GM18858 (cell line): ENCODE measurements around the gene KRT2.
"Not testable (repeated sequence)": the region's sequence is repeated elsewhere in the genome, so short reads cannot be mapped to it uniquely, and the experiment has no call there.

ENCODE experiments used
- ATAC-seq: cut with Tn5 transposase; IDR thresholded peaks from one replicate; pipeline ENCODE4 v1.9.1; 2021; ENCODE audit not compliant: unreplicated experiment

KRT2 gene

GRCh38 chr12:52685406-52685890, 33.4 kb upstream of the KRT2 start:
- no peak for ATAC-seq

DNA sequence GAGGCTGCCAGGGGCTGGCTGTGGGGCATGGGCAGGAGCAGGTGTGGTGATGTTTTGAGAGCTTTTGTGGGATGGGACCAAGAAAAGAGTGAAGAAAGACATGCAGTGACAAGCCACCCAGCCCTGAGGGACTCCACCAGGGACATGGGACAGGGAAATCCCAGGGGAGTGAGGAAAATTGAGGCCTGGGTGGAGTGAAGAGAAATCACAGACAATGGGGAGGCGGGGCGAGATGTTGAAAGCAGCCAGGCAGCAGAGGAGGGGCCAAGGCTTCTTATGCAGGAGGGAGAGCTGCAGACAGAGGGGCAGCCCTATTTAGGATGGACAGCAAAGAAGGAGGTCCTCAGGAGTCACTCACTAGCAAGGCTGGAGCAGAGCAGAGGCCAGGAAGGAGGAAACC, 32.4 kb upstream of the KRT2 start:
- ATAC-seq, result no peak

DNA sequence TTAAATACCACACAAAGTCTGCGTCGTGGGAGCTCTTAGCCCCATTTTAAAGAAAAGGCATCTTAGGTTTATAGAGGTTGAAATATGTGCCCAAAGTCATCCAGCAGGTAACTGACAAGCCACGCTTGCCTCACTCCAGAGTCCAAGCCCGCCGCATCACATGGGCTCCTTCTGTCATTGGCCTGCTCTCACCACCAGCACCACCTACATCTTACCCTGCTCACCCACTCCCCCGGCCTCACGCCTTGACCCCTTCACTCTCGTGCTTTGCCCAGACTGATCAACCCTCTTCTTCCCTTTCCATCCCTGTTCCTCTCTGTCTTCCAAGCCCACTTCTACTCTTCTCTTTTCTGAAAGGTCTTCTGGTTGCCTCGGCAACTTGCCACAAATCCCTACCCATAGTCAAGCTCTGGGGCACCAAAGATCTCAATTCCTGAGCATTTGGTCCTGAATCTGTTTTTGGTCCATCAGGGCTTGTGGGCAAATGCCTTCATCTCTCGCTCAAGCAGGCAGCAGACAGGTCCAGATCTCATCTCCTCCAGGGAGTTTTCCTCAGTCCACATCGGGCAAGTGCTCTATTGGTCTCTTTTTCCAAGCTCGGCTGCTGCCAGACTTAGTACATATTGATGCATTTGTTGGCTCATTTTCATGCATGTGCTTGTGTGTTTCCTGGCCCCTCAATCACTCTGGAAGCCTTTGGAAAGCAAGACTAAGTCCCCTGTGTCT, 31.7 kb upstream of the KRT2 start:
- ATAC-seq, result no peak

DNA sequence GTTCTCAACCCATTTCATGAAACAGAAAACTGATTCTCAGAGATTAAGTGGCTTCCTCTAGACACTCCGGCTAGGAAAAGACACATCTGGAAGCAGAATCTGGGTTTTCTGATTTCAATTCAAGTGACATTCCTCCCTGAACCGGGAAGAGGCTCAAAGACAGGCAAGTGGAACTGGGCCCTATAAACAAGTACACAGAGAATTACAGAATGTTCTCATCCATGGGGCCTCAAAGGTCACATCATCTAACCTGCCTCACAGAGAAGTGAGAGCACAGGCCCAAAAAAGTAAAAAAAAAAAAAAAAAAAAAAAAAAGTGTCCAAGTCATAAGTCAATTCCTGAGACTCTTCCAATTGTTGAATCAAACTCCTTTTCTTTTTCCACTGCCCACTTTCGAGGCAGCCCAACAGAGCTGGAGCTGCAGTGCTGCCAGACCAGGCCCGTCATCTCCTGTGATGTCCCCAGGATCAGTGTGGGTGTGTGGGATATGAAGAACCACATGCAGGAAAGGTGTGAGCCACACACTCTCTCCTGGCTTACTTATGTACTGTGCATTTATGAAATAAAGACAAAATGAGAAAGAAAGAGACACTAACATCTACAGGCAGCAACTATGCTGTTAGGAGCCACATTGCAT, 31.0 kb upstream of the KRT2 start:
- ATAC-seq, result no peak

DNA sequence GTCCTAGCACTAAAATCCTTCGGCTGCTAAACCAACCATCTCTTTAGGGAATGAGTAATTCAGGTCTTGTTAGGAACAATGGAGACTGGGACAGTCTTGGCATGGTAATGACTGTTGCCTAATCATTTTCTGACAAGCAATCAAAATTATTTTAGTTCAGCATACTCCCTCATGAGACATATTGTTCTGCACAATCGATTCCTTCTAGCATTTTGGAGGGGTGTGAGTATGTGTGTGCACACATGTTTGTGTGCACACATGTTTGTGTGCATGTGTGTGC, 30.3 kb upstream of the KRT2 start:
- no peak for ATAC-seq

DNA sequence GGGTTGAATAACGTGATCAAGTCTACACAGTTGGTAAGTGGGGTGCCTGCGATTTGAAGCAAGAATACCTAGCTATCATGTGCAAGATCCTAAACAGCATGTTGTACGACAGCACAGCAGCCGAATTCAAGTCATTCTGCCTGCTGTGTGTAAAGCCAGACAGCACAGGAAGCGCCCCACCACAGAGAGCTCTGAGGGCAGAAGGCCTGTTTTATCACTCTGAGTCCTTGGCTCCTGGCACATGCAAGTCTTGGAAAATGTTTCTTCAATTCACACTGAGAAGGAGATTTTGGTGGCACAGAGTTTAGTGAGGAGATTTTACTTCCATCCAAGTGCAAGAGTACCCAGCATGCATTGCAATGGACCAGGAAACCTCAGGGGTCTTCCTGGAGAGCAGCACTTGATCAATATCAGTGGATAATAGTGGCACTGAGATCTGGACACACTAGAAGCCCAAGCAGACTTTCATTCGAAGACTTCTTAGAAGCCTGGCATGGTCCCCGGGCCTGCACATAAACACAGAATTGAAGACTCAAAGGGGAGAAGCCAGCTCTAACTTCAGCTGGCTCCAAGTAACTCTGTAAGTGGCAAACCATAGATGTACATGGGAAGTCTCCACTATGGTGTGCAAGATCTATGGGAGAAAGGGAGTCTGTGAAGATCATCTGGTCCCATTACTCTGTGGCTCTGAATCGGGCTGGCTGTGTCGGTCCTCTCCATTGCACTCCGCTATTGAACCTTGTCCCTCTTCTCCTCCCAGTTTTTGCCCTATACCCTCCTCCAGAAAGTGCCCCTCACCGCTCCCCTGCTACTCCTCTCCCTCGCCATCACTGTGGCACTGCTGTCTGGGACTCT, 29.7 kb upstream of the KRT2 start:
- ATAC-seq, result no peak

DNA sequence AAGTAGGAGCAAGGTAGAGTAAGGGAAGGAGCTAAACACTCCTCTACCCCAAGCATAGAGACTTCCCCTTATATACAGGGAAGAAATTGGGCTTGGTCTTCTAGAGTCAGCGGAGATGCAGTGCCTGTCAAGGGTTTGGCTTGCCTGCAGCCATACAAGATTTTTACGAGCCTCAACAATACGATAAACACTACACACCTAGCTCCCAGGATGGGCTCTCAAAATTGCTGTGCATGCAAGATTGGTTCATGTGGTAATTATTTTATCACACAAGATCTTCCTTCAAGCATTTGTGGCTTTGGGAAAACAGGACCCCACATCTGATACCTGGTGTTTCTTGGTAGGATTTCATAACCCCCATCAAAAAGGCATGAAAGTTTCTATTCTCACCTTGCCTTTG, 28.4 kb upstream of the KRT2 start, which contains the start of gene KRT1:
Gene KRT1, minus strand, starts transcription at position 45 of the 400 bp plus-strand sequence. CDS start 59 bp downstream, outside the sequence.
- ATAC-seq, result no peak

DNA sequence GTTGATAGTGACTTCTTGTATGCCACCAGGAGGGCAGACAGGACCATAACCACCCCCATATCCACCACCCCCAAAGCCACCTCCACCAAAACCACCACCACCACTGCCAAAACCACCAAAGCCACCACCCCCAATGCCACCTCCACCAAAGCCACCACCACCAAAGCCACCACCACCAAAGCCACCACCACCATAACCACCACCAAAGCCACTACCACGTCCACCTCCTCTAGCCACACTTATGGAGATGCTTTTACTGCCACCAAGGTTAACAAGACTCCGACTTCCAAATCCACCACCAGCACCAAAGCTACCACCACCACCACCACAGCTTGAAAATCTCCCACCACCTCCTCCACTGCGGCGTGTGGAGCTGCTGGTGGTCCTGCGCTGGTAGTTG, 27.9 kb upstream of the KRT2 start:
- ATAC-seq, result no peak

GRCh38 chr12:52677671-52678070, 25.7 kb upstream of the KRT2 start:
- ATAC-seq, result no peak

- ATAC-seq, result no peak
Observed at GRCh38 chr12:52677126-52677525, 25.1 kb upstream of the KRT2 start.

DNA sequence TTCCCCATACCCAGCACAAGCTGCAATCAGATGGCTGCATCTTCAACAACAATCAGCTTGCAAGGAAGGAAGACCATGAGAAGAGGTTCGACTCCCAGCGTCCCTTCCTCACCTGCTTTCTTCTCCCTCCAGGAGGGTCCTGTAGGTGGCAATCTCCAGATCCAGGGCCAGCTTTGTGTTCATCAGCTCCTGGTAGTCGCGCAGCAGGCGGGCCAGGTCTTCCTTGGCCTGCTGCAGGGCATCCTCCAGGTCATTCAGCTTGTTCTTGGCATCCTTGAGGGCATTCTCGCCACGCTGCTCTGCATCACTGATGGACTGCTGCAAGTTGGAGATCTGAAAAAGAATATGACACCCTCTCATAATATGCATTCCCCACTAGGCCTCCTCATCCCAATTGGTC, 24.2 kb upstream of the KRT2 start:
- no peak for ATAC-seq

DNA sequence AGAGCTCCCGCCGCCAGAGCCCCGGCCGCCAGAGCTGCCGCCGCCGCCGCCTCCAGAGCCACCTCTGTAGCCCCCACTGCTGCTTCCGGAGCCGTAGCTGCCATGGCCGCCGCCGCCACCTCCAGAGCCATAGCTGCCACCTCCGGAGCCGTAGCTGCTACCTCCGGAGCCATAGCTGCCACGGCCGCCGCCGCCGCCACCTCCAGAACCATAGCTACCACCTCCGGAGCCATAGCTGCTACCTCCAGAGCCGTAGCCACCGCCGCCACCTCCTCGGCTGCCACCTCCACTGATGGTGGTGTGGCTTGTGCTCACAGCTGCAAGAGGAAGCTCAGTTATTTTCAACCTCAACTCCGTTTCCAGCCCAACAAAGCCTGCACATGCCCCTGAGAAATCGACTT, 23.3 kb upstream of the KRT2 start:
- ATAC-seq, result no peak

DNA sequence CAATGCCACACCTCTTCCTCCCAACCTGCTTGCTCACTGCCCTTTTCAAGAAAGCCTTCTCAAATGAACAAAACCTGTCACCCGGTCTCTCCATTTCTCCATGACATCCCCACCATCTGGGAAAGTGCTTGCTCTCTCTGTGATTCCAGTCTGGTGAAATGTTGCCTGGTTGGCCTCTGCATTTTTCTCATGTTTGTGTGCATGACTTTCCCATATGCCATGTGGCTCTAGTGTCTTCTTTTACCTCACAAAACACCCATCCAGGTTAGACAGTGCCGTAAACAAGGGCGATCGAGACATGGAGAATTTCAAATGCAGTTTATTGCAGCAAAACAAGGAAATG, 22.4 kb upstream of the KRT2 start:
- no peak for ATAC-seq

DNA sequence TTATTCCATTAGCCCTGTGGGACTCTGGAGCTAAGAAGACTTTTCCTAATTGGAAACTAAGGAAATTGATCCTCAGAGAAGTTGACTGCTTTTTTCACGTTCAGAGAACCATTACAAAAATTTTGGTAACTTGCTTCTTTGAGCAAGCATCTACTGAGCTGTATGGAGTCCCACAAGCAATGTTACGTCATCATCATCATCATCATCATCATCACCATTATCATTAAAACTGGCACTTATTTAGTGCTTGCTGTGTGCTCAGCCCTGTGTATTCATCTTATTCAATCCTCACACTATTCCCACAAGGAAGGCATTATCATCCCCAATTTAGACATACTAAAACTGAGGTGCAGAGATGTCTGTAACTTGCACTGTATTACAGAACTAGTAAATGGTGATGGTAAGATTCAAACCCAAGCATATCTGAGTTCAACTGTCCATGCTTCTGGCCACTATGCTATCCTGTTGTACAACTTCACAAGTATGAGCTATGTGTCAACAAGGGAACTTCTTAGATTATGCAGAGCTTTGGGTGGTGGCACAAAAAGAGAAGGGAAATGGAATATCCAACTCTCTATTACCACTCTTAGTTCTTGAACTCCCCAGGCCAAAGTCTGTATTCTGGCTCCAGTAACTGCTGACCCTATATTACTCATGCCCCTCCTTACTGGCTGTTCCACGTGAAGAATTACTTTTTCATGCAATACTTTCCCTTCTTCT, 21.9 kb upstream of the KRT2 start:
- ATAC-seq, result no peak

DNA sequence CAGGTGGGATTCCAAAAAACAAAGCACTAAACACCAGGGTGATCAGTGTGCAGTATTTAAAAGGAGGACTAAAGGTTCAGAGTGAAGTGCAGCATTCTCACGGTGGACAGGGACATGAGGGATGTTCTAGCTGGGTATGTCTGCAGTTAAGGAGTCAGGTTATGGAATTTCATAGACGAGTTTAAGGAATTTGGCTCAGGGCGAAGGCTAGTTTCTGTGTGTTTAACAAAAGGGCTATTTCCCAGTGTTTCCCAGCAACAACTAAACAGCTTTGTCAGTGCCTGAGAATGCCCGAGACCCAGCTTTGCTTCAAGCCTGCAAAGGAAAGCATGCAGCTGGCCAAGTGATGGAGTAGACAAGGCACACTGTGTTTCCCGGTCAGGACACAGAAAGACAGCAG, 21.2 kb upstream of the KRT2 start:
- no peak for ATAC-seq

- no peak for ATAC-seq
Observed at GRCh38 chr12:52672321-52672933, 20.4 kb upstream of the KRT2 start.

DNA sequence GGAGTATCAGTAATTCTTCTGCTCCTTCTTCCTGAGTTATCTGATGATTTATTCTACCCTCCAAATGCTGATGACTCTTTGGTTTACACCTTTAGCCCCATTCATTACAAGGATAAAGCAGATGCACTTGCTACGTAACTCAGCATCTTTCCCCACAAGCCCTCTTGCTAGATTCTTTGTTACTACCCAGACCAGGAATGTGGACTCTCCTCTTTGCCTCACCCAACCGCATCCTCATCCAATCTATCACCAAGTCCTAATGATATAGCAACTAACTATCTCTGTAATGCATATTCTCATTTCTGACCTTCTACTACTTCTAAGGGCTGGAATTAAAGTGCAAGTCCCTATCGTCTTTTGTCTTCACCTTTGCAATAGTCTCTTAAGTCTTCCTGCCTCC, 18.9 kb upstream of the KRT2 start:
- ATAC-seq, result no peak

DNA sequence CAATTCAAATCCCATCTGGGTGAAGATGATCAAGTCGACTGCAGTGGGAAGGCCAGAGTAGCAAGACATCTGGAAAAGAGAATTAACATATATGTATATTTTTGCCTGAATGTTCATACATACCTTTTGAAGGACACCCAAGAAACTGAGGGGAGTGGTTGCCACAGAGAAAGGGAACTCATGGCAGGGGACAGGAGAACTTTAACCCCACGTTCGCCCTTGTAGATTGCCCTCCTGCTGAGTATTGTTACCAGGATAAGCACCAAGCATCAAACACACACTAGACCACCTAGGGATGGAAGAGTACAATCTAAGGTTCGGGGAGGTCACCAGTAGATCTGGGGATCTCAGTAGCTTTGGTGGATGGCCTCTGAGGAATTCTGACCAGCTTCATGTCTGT, 18.5 kb upstream of the KRT2 start:
- ATAC-seq, result no peak

DNA sequence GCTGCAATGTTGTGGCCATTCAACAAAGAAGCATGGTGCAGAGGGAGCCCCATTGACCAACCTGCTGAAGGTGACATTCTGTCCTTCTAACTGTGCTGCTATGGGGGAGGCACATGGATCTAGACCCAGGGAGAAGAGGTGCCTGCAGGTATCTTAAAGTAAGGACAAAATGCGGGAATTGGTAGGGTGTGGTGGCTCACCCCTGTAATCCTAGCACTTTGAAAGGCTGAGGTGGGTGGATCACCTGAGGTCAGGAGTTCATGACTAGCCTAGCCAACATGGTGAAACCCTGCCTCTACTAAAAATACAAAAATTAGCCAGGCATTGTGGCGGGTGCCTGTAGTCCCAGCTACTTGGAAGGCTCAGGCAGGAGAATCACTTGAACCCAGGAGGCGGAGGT, 17.9 kb upstream of the KRT2 start:
- ATAC-seq, result not testable (repeated sequence)

DNA sequence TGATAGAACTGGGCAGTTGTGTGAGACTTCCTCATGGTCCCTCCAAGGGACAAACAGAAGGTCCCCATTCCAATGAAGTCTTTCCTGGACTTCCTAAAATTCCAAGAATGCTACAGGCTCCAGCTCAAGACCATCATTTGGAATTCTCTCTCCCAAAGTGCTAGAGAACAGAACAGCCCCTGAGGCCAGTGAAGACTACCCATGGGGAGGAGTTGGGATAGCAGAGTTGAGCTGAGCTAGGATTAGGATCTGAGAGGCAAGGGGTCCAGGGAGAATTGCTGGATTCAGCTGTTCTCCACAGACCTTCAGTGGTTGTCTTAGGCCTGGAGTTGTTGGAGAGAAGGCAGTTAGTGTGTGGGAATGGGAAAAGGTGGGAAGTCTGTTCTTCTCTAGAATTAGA, 17.4 kb upstream of the KRT2 start:
- no peak for ATAC-seq

DNA sequence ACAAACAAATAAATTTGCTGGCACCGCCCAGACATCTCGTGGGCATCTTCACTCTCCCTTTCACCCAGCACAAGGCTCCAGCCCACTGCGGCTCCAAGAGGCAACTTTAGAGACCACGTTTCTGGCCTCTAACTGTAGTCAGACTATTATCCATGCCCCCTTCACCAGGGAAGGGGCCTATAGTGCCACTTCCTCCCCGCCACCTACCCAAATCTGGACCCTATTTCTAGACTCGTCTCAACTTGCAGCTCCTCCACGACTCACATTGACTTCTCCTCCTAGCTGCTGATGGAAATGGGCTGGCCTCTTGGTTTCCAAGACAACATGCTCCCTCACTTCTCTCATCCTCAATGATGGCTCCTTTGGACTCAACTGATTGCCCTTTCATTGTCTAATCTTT, 15.9 kb upstream of the KRT2 start:
- ATAC-seq, result no peak
